AML-193 (cell line): Measurements from ENCODE around the gene CCDC126.
"Not testable (repeated sequence)": the region's sequence is repeated elsewhere in the genome, so short reads cannot be mapped to it uniquely, and the experiment has no call there.

Experiments
- DNase-seq, 2 experiments: peaks; one replicate each; lab custom pipeline; 2025; lab: John Stamatoyannopoulos, UW

CCDC126 gene

GRCh38 chr7:23628370-23628769, 31.2 kb downstream of the CCDC126 start:
- DNase-seq: no peak

- no peak for DNase-seq
Observed at GRCh38 chr7:23633417-23633816, 36.2 kb downstream of the CCDC126 start.

- DNase-seq: no peak
Observed at GRCh38 chr7:23645822-23646221, 48.6 kb downstream of the CCDC126 start.

- DNase-seq: no peak
Observed at GRCh38 chr7:23653942-23654341, 56.8 kb downstream of the CCDC126 start.

- DNase-seq: peak; percentile 31 to 39
Observed at GRCh38 chr7:23654508-23654907, 57.3 kb downstream of the CCDC126 start.

DNA sequence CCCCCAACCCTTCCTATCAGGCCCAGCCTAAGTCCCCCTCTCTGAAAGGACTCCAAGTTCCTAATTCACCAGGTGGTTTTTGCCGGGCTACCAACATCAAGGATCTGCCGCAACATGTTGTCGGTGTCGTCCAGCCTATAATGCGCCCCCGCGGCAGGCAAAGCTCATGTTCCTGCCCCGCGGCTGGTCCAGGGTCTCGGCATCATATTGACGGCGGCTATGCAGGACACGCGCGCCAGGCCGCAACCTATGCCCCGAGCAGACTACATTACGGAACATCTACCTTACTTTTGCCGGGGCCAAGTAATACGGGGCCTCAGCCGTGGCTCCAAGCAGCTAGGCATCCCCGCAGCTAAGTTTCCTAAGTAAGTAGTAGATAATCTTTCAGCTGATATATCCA, 58.3 kb downstream of the CCDC126 start:
- no peak for DNase-seq

DNA sequence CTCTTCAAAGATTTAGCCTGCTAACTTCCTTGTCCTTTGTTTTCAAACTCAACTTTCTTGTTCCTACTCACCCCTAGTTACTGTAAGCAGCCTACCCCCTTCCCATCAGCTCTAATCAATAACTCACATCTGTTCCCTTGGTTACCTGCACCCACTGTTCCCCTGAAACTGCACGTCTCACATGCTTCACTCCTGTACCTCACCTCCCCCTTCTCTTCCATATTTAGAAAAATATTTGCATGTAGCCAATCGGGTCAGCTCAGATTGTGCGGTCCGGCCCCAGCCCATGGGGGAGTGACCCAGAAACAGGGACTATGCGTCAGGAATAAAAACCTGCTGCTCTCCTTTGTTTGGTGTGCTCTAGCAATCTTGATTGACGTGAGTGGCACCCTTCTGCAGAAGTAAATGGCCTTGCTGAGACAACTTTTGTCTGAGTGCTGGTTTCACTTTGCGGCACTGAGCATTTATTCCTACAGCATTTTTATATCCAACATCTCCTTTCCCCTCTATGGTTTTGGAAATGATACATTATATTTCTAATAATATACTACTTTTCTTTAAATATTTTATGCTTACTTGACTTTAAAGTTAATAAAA, 61.7 kb downstream of the CCDC126 start:
- no peak for DNase-seq

GRCh38 chr7:23661385-23661784, 64.2 kb downstream of the CCDC126 start:
- DNase-seq: no peak

GRCh38 chr7:23662124-23662983, 65.2 kb downstream of the CCDC126 start:
- no peak for DNase-seq

GRCh38 chr7:23662984-23663313, 65.8 kb downstream of the CCDC126 start:
- no peak for DNase-seq

DNA sequence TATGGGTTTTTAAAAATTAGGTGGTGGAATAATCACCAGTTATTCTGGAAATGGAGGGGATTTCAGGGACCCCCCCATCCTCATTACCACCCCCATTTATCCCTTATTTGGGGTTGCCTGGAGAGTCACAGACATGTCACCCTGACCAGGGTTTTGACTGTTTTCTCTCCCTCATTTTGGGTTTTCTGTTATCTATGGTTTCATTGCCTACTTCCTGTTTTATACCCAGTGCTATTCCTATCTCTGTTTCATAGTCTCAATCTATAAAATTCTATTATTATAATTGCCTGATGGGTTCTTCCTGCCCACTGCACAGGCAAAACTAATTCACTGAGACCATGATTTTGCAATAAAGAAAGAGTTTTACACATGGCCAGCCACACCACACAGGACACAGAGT, 66.9 kb downstream of the CCDC126 start:
- DNase-seq: no peak

DNA sequence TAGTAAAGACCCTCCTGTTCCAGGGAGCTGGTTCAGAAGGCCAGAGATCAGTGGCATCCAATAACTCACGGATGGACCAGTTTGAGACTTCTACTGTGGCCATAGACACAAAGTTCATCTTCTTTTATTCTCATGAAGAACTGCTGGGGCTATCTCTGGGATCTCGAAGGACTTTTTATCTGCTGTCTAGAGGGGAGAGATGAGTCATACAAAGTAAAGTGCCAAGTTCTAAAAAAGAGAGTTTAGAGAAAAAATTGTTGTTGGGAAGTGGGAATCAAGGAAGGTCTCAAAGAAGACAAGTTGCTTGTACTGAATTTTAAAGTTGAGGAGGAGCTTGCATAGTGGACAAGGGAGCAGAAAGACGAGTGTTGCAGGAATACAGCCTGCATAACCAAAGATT, 74.9 kb downstream of the CCDC126 start:
- DNase-seq: no peak

- DNase-seq: peak; percentile 58 to 81
Observed at GRCh38 chr7:23679898-23680413, 82.8 kb downstream of the CCDC126 start, which contains the start of gene FAM221A. FAM221A (plus strand) TSS chr7:23680199; CDS start chr7:23680219, 20 bp downstream.

- DNase-seq: peak; percentile 19 to 27
Observed at GRCh38 chr7:23680414-23681405, 83.5 kb downstream of the CCDC126 start.

DNA sequence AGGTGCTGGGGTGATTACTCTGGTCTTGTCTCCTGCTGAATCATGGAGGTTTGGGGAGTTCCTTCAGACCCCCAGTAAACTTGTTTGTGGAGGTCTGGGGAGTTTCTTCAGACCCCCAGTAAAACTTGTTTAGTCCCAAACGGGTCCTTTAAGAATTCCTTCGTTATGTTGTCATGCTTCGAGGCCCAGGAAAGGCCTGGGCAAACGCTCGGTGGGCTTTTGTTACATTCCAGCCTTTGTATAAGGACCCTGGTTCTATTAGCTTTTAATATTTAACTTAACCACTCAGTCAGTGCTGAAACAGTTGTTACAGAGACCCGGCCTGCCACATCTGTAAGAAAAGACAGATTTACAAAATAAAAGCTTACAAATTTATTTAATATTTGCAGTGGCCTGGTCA, 86.9 kb downstream of the CCDC126 start:
- DNase-seq: not testable (repeated sequence)

DNA sequence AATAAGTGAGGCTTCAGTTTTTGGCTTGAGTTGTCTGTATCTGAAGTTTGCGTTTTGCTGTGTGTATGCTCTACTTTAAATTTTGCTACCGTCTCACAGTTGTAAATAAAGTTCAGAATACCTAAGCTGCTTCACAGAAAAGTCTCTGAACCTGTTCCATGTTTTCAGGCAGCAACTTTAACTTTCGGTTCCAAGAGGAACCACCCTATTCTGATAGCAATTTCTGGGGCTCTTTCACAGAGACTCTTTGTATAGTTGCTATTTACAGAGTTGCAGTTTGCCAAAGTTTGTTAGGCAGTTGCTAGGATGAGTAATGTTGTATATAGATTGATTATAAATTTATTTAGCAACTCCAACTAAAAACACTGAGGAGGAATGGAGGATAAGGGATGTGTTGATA, 88.5 kb downstream of the CCDC126 start:
- no peak for DNase-seq

GRCh38 chr7:23687011-23687410, 89.8 kb downstream of the CCDC126 start:
- no peak for DNase-seq

- no peak for DNase-seq
Observed at GRCh38 chr7:23689165-23689564, 92.0 kb downstream of the CCDC126 start.

DNA sequence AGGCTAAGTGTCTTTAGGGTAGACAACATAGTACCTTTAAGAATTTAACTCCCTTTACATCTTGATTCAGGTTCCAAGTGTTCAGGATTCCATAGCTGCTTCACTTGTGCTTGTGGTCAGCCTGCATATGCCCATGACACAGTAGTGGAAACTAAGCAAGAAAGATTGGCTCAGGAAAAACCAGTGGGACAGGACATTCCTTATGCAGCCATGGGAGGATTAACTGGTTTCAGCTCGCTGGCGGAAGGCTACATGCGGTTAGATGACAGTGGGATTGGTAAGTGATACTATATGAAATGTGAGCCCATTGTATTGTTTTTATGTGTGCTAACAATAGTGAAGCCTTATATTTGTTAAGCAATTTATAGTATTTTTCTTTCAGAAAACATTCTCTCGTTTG, 94.1 kb downstream of the CCDC126 start:
- DNase-seq: no peak

DNA sequence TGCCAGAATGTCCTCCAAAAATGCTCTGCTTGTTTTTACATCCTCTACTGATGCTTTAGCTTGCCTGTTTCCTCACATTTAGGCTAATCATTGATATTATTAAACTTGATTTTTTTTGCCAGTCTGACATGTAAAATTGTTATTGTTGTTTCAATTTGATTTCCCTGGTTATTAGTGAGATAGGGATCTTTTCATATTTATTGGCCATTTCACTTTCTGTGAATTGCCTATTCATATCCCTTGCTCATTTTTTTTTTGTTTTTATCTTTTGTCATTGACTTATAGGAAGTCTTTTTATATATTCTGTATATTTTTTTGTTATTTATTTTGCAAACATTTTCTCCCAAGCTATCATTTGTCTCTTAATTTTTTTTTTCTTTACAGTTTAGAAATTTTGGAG, 96.0 kb downstream of the CCDC126 start:
- DNase-seq: no peak
